Heart left ventricle (tissue), 16 donors: Measurements from ENCODE around the gene ADAMTS18. TPM values are rescaled to one million over a fixed set of nuclear protein-coding genes. Genes with fewer than 3 reads are reported as not detected.

Experiments
- ATAC-seq, 4 donors: fragments of 200-7000 bp; cut with Tn5 transposase; one replicate each; pipeline ENCODE4 v1.9.1; 2020 to 2022; ENCODE audit warnings: moderate library complexity in 4 of 4, mild to moderate bottlenecking in 3 of 4, moderate number of reproducible peaks in 1 of 4
- DNase-seq, 5 donors: peaks; one replicate each; pipeline ENCODE4 v3.0.0-alpha.2; 2020
- H3K27ac ChIP-seq, 12 donors: fragments of 200-600 bp; sonication (generic) in 4 of 12; one replicate each; pipeline versions ENCODE4 v1.5.0 to v1.8.0; 2016 to 2022; ENCODE audit warnings: mild to moderate bottlenecking in 2 of 12
- H3K27me3 ChIP-seq, 9 donors: fragments of 200-600 bp; sonication (generic) in 2 of 9; one replicate each; pipeline versions ENCODE4 v1.5.1 to v1.8.0; 2016 to 2022; ENCODE audit warnings: mild to moderate bottlenecking in 3 of 9
- H3K36me3 ChIP-seq, 9 donors: fragments of 200-600 bp; sonication (generic) in 2 of 9; one replicate each; pipeline versions ENCODE4 v1.5.0 to v1.8.0; 2018 to 2022; ENCODE audit warnings: mild to moderate bottlenecking in 2 of 9
- H3K4me1 ChIP-seq, 12 donors: fragments of 200-600 bp; sonication (generic) in 4 of 12; one replicate each; pipeline versions ENCODE4 v1.5.0 to v1.8.0; 2016 to 2022; ENCODE audit warnings: mild to moderate bottlenecking in 3 of 12
- H3K4me3 ChIP-seq, 12 donors: fragments of 200-600 bp; sonication (generic) in 4 of 12; one replicate each; pipeline versions ENCODE4 v1.5.0 to v1.8.0; 2017 to 2022; ENCODE audit warnings: mild to moderate bottlenecking in 9 of 12, moderate library complexity in 4 of 12
- H3K9me3 ChIP-seq, 12 donors: fragments of 200-600 bp; sonication (generic) in 4 of 12; one replicate each; pipeline versions ENCODE4 v1.5.0 to v1.8.0; 2016 to 2022; ENCODE audit warnings: mild to moderate bottlenecking in 1 of 12
- POLR2A ChIP-seq, 2 donors: fragments of 450-650 bp; IDR thresholded peaks; one replicate each; pipeline ENCODE4 v1.6.1; 2017; ENCODE audit warnings: antibody characterized with exemption in 2 of 2, mild to moderate bottlenecking in 2 of 2, moderate library complexity in 2 of 2
- WGBS, 4 donors: extraction: QIAGEN DNeasy Blood & Tissue Kit in 2 of 4; methylation state at CpG; one replicate each; pipeline versions ENCODE4 v1.1.5 to v1.1.7; 2013 to 2018; 5-methylcytosine and 5-hydroxymethylcytosine counted together
- intact Hi-C, 10 donors: fragments of 100-400 bp; cut with DNase I; formaldehyde crosslinking; loops; one replicate each; pipeline versions ENCODE4 v1.11.1 to v1.14.2; 2022
- polyA plus RNA-seq, 2 donors: library from polyadenylated mRNA; stranded (reverse); fragments of 200-250 nt; gene quantifications; one replicate each; pipeline ENCODE4 v1.2.3, GENCODE V29; 2013
- total RNA-seq, 9 donors: library from RNA; depleted of rRNA in 2 of 9; stranded (reverse); fragments of >200 nt in 2 of 9; fragmentation: NEBNext Ultra II Directional in 3 of 9; extraction: Animal tissue kit (Norgen Biotek cat#: 25700) in 3 of 9; gene quantifications; one replicate each; pipeline versions ENCODE4 v1.1.0 to v1.2.4, GENCODE V29; 2016 to 2023
- TF ChIP-seq, protein P1 (sequence below), 12 donors: fragments of 200-600 bp; sonication (generic) in 4 of 12; IDR thresholded peaks; one replicate each; pipeline versions ENCODE4 v1.5.0 to v1.8.0; 2018 to 2022; ENCODE audit warnings: antibody characterized with exemption in 12 of 12, mild to moderate bottlenecking in 5 of 12
- donor health status: ischemic (EF 13 %, LVEDD 7.1; RV severe dilation, severe dysfunction).
- donor health status: healthy with polysubstance abuse.
- donor health status: DM: no; HTN: yes; CAD: no.
- donor health status: DM: no; HTN: no; CAD: no.
- donor health status: ischemic (EF 25% LVEDD 6.9; RV normal size, moderate dysfunction).
- donor health status: ischemic (EF 25% LVEDD 5.7; RV mildly dilated, moderate dysfunction).
- donor health status: healthy.
- donor health status: DM: yes; HTN: yes; CAD: no.
- donor health status: ischemic (EF 35%, LVEDD 5.7; RV mildly dilated, moderate dysfunction).
- donor health status: nonischemic (EF 11% LVEDD 7.7; RV severe dilation, severe dysfunction).
- donor health status: DM: yes; HTN: yes; CAD: no.
- donor health status: PGD.
- donor health status: ischemic (EF 29% LVEDD 5.4; RV normal size, mild dysfunction).
- donor health status: nonischemic (EF 23%, LVEDD 6.1; RV moderate dilation, normal function).

The ADAMTS18 gene
- total and polyA plus RNA-seq, 11 donors: 0.10 to 0.69 (median 0.14) TPM; not detected in 8

DNA sequence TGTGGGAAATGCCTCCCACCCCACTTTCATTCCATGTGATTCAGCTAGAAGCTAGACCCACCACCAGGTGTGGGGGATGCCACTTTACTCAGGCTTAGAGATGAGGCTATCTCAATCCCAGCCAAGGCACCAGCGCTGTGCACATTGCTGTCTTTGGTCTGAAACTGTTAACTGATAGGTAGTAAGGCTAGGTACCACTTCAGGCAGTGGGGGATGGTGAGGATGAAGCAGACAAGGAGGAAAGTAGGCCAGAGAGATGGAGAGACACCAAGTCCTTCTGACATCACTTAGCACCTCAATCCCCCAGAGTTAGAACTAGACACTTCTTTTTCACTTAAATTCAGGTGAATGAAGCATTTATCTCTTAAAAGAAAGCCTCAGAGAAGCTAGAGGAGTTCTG, 35.8 kb downstream of the ADAMTS18 start:
- no peak for TF ChIP-seq POLR2A (IDR thresholded peaks at IDR 0.05)
- TF ChIP-seq, protein P1, sequence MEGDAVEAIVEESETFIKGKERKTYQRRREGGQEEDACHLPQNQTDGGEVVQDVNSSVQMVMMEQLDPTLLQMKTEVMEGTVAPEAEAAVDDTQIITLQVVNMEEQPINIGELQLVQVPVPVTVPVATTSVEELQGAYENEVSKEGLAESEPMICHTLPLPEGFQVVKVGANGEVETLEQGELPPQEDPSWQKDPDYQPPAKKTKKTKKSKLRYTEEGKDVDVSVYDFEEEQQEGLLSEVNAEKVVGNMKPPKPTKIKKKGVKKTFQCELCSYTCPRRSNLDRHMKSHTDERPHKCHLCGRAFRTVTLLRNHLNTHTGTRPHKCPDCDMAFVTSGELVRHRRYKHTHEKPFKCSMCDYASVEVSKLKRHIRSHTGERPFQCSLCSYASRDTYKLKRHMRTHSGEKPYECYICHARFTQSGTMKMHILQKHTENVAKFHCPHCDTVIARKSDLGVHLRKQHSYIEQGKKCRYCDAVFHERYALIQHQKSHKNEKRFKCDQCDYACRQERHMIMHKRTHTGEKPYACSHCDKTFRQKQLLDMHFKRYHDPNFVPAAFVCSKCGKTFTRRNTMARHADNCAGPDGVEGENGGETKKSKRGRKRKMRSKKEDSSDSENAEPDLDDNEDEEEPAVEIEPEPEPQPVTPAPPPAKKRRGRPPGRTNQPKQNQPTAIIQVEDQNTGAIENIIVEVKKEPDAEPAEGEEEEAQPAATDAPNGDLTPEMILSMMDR (IDR thresholded peaks at IDR 0.05): no peak
- no peak overlapping the region for H3K4me3 ChIP-seq
- H3K36me3 ChIP-seq: no peaks in the 10 kb centered on the region
- ATAC-seq (no peak), DNase-seq (no peak)
- H3K4me1 ChIP-seq: peaks cover 0 to 5% (median 0%) of the 10 kb centered on the region in 12 donors
- no peak overlapping the region for H3K27ac ChIP-seq
- intact Hi-C loops: no loop called here
- WGBS, 4 donors: 62 to 81% (median 71%) methylated on average over 1 of the region's 1 CpG
- H3K27me3 ChIP-seq: no peaks in the 10 kb centered on the region
- no peaks in the 10 kb centered on the region for H3K9me3 ChIP-seq

DNA sequence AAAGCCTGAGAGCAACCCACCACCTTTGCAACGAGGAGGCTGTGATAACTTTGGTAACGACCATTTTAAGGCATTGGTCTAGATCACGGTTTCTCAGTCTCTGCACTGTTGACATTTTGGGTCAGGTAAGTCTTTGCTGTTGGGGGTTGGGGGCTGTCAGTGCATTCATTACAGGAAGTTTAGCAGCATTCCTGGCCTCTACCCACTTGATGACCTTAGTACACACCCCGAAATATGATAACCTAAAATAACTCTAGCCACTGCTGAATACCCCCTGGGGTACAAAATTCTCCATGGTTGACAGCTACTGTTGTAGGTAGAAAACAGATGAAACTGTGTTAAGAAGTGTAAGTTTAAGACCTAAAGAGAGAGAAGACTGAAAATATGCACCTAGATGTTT, 36.3 kb downstream of the ADAMTS18 start:
- DNase-seq (no peak), ATAC-seq (no peak)
- no peak for TF ChIP-seq POLR2A (IDR thresholded peaks at IDR 0.05)
- TF ChIP-seq, protein P1 (IDR thresholded peaks at IDR 0.05): no peak
- intact Hi-C loops: no loop called here
- peaks cover 0 to 5% (median 0%) of the 10 kb centered on the region in 12 donors for H3K4me1 ChIP-seq
- 20 to 45% (median 27%) methylated on average over 4 of the region's 4 CpGs for WGBS, 4 donors
- no peak overlapping the region for H3K4me3 ChIP-seq
- H3K27me3 ChIP-seq: no peaks in the 10 kb centered on the region
- no peaks in the 10 kb centered on the region for H3K9me3 ChIP-seq
- H3K27ac ChIP-seq: no peak overlapping the region
- no peaks in the 10 kb centered on the region for H3K36me3 ChIP-seq

DNA sequence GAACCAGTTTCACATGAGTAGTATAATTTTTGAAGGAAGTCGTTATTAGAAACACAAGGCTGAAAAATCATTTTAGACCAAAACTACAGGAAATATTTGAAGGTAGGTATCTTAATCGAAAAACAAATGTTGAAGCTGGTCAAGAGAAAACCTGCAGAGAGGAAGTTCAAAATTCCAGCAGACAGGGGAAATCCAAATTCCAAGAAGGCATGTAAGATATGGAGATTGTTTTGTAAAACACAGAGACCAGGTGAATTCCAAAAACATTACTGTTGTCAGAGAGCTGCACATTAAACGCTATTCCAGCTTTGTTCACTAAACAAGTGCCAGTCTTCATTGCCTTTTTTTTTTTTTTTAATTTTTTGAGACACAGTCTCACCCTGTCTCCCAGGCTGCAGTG, 38.4 kb downstream of the ADAMTS18 start:
- 59 to 65% (median 61%) methylated on average over 3 of the region's 3 CpGs for whole genome bisulfite sequencing, 4 donors
- Histone ChIP-seq H3K27ac (no peak overlapping the region), H3K4me1 (no peaks in the 10 kb centered on the region), H3K4me3 (no peak overlapping the region), H3K36me3 (no peaks in the 10 kb centered on the region), H3K9me3 (no peaks in the 10 kb centered on the region), H3K27me3 (no peaks in the 10 kb centered on the region)
- no peak for ATAC-seq
- TF ChIP-seq, protein P1 (IDR thresholded peaks at IDR 0.05): no peak
- DNase-seq: no peak
- intact Hi-C loops: no loop called here

DNA sequence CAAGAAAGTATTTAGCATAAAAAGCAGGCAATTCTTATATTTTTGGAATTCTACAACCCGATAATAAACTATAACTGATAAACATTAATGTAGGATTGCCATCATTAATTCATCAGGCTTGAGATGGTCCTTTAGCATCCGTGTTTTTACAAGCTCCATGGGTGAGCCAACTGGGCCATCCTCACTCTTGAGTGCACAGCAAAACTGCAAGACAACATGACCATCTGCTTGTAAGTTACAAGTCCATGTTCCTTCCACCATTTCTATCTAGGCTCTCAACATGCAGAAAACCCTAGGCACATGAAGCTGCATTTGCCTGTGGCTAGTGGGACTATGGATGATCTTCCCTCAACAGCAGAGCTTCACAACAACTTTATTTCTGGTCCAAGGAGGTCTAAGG, 40.1 kb downstream of the ADAMTS18 start:
- WGBS, 4 donors: 88 to 97% (median 93%) methylated on average over 2 of the region's 2 CpGs
- intact Hi-C loops: no loop called here
- TF ChIP-seq, protein P1 (IDR thresholded peaks at IDR 0.05): no peak
- TF ChIP-seq POLR2A (IDR thresholded peaks at IDR 0.05): no peak

More for the DNA sequence above, 40.1 kb downstream of the ADAMTS18 start:
- no peak for ATAC-seq
- Histone ChIP-seq H3K4me3 (no peak overlapping the region), H3K4me1 (no peaks in the 10 kb centered on the region), H3K27ac (no peak overlapping the region), H3K27me3 (no peaks in the 10 kb centered on the region), H3K9me3 (no peaks in the 10 kb centered on the region), H3K36me3 (no peaks in the 10 kb centered on the region)
- DNase-seq: no peak
